ENCODE data around the gene PGLYRP2.
A peak's percentile ranks its signal among the peaks of the same experiment; 100 is the strongest.
"Not testable (repeated sequence)": the region's sequence is repeated elsewhere in the genome, so short reads cannot be mapped to it uniquely, and the experiment has no call there.

Gene PGLYRP2

DNA sequence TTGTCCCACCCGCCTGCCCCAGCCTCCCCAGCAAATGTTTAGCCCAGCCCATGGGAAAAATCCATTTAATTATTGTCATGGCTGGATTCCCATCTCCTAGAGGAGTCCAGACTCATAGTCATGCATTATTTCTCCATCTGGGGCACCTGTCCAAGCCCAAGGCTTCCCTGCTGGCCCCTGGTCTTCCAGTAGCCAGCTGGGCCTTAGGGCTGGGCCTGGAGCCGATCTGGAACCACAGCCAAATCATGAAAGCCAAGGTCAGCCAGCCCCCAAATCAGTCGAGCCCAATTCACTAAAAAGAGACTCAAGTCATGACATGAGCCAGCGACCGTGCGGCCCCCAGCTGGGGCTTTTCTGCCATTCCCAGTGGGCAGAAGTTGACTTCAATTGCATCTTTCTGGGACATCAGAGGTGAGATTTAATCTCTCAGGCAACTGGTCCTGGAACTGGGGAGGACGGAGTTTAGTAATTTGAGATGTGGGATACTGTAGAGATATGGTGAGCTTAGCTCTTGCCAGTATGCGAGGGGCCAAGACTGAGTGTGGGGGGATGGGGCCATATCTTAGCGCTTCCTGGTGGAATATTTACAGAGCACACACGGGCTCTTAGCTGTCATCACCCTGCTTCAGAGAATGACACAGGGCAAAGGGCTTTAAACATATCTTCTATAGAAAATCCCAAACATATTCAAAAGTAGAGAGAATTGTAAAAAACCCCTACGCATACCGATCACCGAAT lies 9.4 kb upstream of the PGLYRP2 start:
- no peak for DNase-seq (ENCODE audit: low read depth in 1 of 2, low spot score in 1 of 2)

DNA sequence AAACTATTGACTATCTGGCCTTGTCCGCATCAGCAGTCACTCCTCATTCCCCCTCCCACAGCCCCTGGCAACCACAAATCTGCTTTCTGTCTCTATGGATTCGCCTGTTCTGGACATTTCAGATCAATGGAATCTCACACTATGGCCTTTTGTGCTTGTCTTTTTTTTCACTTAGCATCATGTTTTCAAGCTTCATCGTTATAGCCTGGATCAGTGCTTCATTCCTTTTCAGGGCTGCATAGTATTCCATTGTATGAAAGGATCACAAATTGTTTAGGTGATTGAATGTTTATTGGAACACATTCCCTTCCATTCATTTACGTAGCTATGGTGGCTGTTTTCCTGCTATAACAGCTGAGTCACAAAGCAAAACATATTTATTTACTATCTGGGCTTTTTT lies 7.7 kb upstream of the PGLYRP2 start:
- no peak for DNase-seq (ENCODE audit: low read depth in 1 of 2, low spot score in 1 of 2)

DNA sequence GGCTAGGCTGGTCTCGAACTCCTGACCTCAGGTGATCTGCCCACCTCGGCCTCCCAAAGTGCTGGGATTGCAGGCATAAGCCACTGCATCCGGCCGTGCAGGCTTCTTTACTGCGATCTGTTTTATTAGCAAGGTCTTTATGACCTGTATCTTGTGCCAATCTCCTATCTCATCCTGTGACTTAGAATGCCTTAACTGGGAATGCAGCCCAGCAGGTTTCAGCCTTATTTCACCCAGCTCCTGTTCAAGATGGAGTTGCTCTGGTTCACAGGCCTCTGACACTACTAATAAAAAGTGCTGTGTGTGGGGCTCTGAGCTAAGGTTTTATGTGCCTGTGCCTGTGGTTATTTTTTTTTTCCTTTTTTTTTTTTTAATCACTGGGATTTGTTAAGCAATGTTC lies 6.5 kb upstream of the PGLYRP2 start:
- not testable (repeated sequence) for DNase-seq (ENCODE audit: low read depth in 1 of 2, low spot score in 1 of 2)

DNA sequence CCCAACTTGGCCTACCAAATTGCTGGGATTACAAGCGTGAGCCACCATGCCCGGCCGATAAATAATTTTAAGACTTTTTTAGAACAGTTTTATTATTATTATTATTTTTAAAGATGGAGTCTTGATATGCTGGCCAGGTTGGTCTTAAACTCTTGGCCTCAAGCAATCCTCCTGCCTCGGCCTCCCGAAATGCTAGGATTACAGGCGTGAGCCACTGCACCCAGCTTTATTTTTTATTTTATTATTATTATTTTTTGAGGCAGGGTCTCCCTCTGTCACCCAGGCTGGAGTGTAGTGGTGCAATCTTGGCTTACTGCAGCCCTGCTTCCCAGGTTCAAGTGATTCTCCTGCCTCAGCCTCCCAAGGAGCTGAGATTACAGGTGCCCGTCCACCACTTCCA lies 1.7 kb upstream of the PGLYRP2 start:
- DNase-seq (ENCODE audit: low read depth in 1 of 2, low spot score in 1 of 2), result not testable (repeated sequence)

GRCh38 chr19:15476325-15476724 lies 3.0 kb downstream of the PGLYRP2 start:
- no peak for DNase-seq (ENCODE audit: low read depth in 1 of 2, low spot score in 1 of 2)

- no peak for DNase-seq (ENCODE audit: low read depth in 1 of 2, low spot score in 1 of 2)
Observed at GRCh38 chr19:15475611-15476010, 3.7 kb downstream of the PGLYRP2 start.

DNA sequence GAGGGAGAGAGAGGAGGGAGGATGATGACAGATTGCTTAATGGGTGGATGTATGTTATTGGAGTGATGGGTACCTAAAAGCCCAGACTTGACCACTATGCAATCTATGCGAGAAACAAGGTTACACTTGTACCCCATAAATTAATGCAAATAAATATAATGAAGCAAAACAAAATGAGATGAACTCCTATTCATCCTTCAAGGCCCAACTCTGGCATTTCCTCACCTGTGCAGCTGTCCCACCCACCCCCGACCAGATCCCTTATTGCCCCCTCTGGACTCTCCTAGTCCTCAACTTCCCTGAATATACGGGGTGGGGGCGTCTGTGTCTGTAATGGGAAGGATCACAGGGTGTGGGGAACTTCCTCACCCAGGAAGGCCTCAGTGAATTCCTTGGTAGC lies 4.1 kb downstream of the PGLYRP2 start:
- DNase-seq (ENCODE audit: low read depth in 1 of 2, low spot score in 1 of 2), result no peak

DNA sequence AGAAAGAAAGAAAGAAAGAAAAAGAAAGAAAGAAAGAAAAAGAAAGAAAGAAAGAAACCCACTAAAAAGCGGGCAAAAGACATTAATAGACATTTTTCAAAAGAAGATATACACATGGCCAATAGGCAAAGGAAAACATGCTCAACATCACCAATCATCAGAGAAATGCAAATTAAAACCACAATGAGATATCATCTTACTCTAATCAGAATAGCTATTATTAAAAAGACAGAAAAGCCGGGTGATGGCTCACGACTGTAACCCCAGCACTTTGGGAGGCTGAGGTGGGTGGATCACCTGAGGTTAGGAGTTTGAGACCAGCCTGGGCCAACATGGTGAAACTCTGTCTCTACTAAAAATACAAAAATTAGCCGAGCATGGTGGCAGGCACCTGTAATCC lies 5.5 kb downstream of the PGLYRP2 start:
- DNase-seq (ENCODE audit: low read depth in 1 of 2, low spot score in 1 of 2), result not testable (repeated sequence)

- no peak for DNase-seq (ENCODE audit: low read depth in 1 of 2, low spot score in 1 of 2)
Observed at GRCh38 chr19:15471639-15472101, 7.6 kb downstream of the PGLYRP2 start.

DNA sequence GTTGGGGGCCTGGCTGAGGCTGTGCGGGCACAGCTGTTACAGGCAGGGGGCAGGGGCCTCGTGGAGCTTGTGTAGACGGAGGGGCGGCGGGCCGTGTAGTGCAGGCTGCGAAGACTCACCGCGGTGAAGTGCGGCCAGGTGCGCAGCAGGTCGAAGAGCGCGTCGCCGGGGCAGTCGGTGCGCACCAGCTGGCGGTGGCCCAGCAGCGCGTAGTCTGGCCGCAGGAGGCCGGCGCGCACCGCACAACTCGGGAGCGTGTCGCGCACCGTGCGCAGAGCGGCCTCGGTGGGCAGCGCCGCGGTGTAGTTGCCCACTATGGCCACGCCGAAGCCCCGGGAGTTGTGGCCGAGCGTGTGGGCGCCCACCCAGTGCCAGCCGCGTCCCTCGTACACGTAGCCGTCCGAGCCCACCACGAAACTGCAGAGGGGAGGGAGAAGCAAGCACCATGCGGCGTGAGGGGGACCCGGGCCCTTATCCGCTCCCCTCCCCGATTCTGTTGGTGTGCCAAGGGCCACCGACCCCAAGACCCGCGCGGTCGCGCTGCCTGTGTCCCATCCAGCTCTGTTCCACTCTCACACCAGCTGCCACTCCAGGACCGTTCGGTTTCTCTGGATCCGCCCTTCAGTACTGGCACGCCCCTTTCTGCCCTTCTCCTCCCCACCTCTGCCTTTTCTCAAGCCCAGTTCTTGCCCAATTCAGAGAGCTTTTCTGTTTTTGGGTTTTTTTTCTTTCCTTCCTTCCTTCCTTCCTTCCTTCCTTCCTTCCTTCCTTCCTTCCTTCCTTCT lies 9.6 kb downstream of the PGLYRP2 start:
- no peak for DNase-seq (ENCODE audit: low read depth in 1 of 2, low spot score in 1 of 2)

GRCh38 chr19:15468675-15469512 lies 10.4 kb downstream of the PGLYRP2 start:
- DNase-seq (ENCODE audit: low read depth in 1 of 2, low spot score in 1 of 2), result no peak

DNA sequence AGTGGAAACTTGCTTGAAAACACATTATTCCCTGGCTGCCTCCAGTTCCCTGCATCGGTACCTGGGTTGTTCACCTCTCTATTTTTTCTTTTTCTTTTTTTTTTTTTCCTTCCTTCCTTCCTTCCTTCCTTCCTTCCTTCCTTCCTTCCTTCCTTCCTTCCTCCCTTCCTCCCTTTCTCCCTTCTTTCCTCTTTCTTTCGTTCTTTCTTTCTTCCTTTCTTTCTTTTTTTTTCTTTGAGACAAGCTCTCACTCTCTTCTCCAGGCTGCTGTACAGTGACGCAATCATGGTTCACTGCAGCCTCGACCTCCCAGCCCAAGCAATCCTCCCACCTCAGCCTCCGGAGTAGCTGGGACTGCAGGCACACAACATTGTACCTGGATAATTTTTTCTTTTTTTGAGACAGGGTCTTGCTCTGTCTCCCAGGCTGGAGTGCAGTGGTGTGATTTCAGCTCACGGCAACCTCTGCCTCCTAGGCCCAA lies 11.5 kb downstream of the PGLYRP2 start:
- DNase-seq (ENCODE audit: low read depth in 1 of 2, low spot score in 1 of 2), result no peak

- peak; percentile 19 to 45 for DNase-seq (ENCODE audit: low read depth in 1 of 2, low spot score in 1 of 2)
Observed at GRCh38 chr19:15466851-15467733, 12.2 kb downstream of the PGLYRP2 start.

- peak; percentile 46 to 47 for DNase-seq (ENCODE audit: low read depth in 1 of 2, low spot score in 1 of 2)
Observed at GRCh38 chr19:15464394-15465385, 14.6 kb downstream of the PGLYRP2 start, which contains the start of gene RASAL3. TSS of gene RASAL3 (minus strand) at chr19:15464544. CDS start at chr19:15464358, 186 bp downstream.

DNA sequence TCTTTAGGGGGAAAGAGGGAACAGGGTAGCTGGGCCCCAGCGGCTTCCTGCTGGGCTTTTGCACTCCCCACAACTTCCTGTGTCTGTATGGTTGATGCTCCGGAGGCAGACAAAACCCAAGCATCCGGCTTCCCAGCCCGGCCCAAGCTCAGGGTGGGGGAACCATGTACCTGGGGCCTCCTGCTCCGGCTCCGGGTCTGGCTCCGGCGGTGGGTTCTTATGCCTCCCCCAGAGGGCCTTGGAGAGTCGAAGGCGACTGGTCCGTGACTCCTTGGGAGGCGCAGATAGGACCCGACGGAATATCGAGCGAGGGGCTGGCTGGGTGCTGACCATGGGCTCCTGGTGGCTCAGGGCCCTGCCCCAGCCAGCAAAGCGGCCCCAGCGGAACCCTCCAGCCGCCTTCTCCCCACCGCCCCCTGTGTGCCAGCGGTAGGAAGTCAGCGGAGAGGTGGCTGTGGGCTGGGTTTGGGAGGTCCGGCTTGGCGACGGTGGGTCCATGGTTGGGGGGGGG lies 15.4 kb downstream of the PGLYRP2 start:
- peak; percentile 59 to 69 for DNase-seq (ENCODE audit: low read depth in 1 of 2, low spot score in 1 of 2)

- no peak for DNase-seq (ENCODE audit: low read depth in 1 of 2, low spot score in 1 of 2)
Observed at GRCh38 chr19:15461694-15462093, 17.6 kb downstream of the PGLYRP2 start.

GRCh38 chr19:15457701-15458484 lies 21.4 kb downstream of the PGLYRP2 start:
- no peak for DNase-seq (ENCODE audit: low read depth in 1 of 2, low spot score in 1 of 2)
